Stimulated activated CD4-positive, alpha-beta T cell treated with anti-CD3 and anti-CD28 coated beads, Interleukin-12 subunit alpha, Interleukin-12 subunit beta, amount 100 ng/mL, for 4 hours (primary cell): ENCODE data around the gene S1PR3.

Source experiments
- DNase-seq: peaks from one replicate; pipeline ENCODE4 v3.0.0-alpha.2; 2020

The S1PR3 gene

GRCh38 chr9:89039104-89039465 is 47.8 kb downstream of the S1PR3 start:
- no peak for DNase-seq

GRCh38 chr9:89039664-89040063 is 48.4 kb downstream of the S1PR3 start:
- no peak for DNase-seq

GRCh38 chr9:89042984-89043383 is 51.7 kb downstream of the S1PR3 start:
- DNase-seq = no peak

- no peak for DNase-seq
These were observed 52.8 kb downstream of the S1PR3 start for GRCh38 chr9:89044104-89044503.

GRCh38 chr9:89044881-89045280 is 53.6 kb downstream of the S1PR3 start:
- DNase-seq = no peak

- DNase-seq = no peak
These were observed 55.6 kb downstream of the S1PR3 start for GRCh38 chr9:89046832-89047231.

- DNase-seq = no peak
These were observed 56.4 kb downstream of the S1PR3 start for GRCh38 chr9:89047667-89048066.

- no peak for DNase-seq
These were observed 57.3 kb downstream of the S1PR3 start for GRCh38 chr9:89048616-89049015.

GRCh38 chr9:89049646-89050045 is 58.4 kb downstream of the S1PR3 start:
- DNase-seq = no peak

GRCh38 chr9:89051421-89052025 is 60.3 kb downstream of the S1PR3 start:
- no peak for DNase-seq

- no peak for DNase-seq
These were observed 61.3 kb downstream of the S1PR3 start for GRCh38 chr9:89052470-89053097.

GRCh38 chr9:89053301-89053700 is 62.0 kb downstream of the S1PR3 start:
- no peak for DNase-seq
